Measurements from ENCODE around the gene GOLGA8N. TPM values are rescaled to one million over a fixed set of nuclear protein-coding genes. Genes with fewer than 3 reads are reported as not detected.

Gene GOLGA8N
- total and polyA plus RNA-seq, 2 donors (not counting 3 experiments of a cell fraction or from before 2014, with no cell fraction given) = 1.6 to 4.5 TPM

GRCh38 chr15:32636908-32637567 is 43.8 kb downstream of the GOLGA8N start:
- no peak overlapping the region for H2AFZ ChIP-seq (ENCODE audit: low read depth, low read length)
- intact Hi-C loops (cut with micrococcal nuclease) = no loop called here
- peaks cover 21% of the 10 kb centered on the region for H3K79me2 ChIP-seq (ENCODE audit: control insufficient read depth, insufficient read depth, low read length)
- TF ChIP-seq CTCF (IDR thresholded peaks at IDR 0.05; ENCODE audit: extremely low read depth in 1 of 2, insufficient read depth in 1 of 2, low read depth in 1 of 2, low read length in 2 of 2) (no peak), EZH2 (IDR thresholded peaks at IDR 0.05; ENCODE audit: borderline replicate concordance, low read depth, low read length, severe bottlenecking) (no peak), MYC (IDR thresholded peaks at IDR 0.05; ENCODE audit: low read depth, low read length) (no peak), FOS (IDR thresholded peaks at IDR 0.05; ENCODE audit: borderline replicate concordance, insufficient read depth, low read length) (no peak), POLR2A (IDR thresholded peaks at IDR 0.05; ENCODE audit: low read depth, low read length) (no peak), JUN (IDR thresholded peaks at IDR 0.05; ENCODE audit: borderline replicate concordance, insufficient read depth, insufficient read length, low read depth) (no peak), POLR2AphosphoS5 (IDR thresholded peaks at IDR 0.05; ENCODE audit: insufficient read depth, low read depth, low read length) (no peak), GATA2 (IDR thresholded peaks at IDR 0.05; ENCODE audit: insufficient read depth, insufficient read length, low read depth, low read length) (no peak)
- TF ChIP-seq, protein P1, sequence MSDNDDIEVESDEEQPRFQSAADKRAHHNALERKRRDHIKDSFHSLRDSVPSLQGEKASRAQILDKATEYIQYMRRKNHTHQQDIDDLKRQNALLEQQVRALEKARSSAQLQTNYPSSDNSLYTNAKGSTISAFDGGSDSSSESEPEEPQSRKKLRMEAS (IDR thresholded peaks at IDR 0.05; ENCODE audit: insufficient read depth, insufficient read length) = no peak
- BruUV-seq (replicated peaks) = no TSS peak
- ChIA-PET POLR2A (no interaction called here), CTCF (no interaction called here)
- peaks cover 0 to 27% of the 10 kb centered on the region in 2 experiments for H3K36me3 ChIP-seq (ENCODE audit: control insufficient read depth in 2 of 2, extremely low read depth in 1 of 2, insufficient read depth in 2 of 2, low read length in 2 of 2)
- dilution Hi-C loops (cut with MboI; ENCODE audit: extremely low pct_ligation_motif_present, low sequenced_read_pairs) = no loop called here
- H3K27me3 ChIP-seq (ENCODE audit: control insufficient read depth in 2 of 2, insufficient read depth in 2 of 2, low read length in 2 of 2) = no peaks in the 10 kb centered on the region
- no peaks in the 10 kb centered on the region for H4K20me1 ChIP-seq (replicated peaks; ENCODE audit: control insufficient read depth, extremely low read depth, insufficient read depth, low read length)
- DNase-seq (ENCODE audit: low read depth, low spot score) (no peak), FAIRE-seq (no peak)
- H3K4me2 ChIP-seq (ENCODE audit: insufficient read depth, low read length) = no peak overlapping the region
- no peaks in the 10 kb centered on the region for H3K9me1 ChIP-seq (replicated peaks; ENCODE audit: control insufficient read depth, extremely low read depth, insufficient read depth, low read length)
- H3K4me1 ChIP-seq (ENCODE audit: control insufficient read depth, extremely low read depth, insufficient read depth, low read length) = no peaks in the 10 kb centered on the region
- no peak overlapping the region for H3K4me3 ChIP-seq (replicated peaks in 1 of 3; ENCODE audit: insufficient read depth in 1 of 3, low read depth in 1 of 3, low read length in 3 of 3)
- no peak overlapping the region for H3K27ac ChIP-seq (ENCODE audit: insufficient read depth, low read depth, low read length)
- H3K9ac ChIP-seq (replicated peaks; ENCODE audit: extremely low read depth, insufficient read depth, low read length) = no peak overlapping the region
- H3K9me3 ChIP-seq (replicated peaks; ENCODE audit: control insufficient read depth, insufficient read depth, low read length) = no peaks in the 10 kb centered on the region
